ENCODE measurements around the gene SLC15A5. TPM values are rescaled to one million over a fixed set of nuclear protein-coding genes. Genes with fewer than 3 reads are reported as not detected.

SLC15A5 gene, protein sequence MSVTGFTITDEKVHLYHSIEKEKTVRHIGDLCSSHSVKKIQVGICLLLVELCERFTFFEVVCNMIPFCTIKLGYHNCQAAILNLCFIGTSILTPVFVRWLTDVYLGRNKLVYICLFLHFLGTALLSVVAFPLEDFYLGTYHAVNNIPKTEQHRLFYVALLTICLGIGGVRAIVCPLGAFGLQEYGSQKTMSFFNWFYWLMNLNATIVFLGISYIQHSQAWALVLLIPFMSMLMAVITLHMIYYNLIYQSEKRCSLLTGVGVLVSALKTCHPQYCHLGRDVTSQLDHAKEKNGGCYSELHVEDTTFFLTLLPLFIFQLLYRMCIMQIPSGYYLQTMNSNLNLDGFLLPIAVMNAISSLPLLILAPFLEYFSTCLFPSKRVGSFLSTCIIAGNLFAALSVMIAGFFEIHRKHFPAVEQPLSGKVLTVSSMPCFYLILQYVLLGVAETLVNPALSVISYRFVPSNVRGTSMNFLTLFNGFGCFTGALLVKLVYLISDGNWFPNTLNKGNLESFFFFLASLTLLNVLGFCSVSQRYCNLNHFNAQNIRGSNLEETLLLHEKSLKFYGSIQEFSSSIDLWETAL
- not detected in 2 replicates for total RNA-seq

DNA sequence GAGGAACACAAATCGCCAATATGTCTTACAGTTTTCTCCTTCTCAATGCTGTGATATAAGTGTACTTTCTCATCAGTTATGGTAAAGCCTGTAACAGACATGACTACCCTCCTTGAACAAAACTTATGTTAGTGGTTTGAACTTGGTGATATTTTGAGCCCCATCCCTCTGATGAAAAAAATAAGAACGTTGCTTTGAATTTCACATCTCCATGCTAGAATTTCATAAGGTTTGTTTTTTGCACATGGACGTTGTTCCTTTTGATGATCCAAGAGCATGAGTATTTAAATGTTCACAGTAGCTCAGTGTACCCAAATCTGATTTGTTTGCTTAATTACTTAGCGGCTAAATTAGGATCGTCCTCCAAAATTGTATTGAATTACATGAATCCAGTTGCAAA, at the start of gene SLC15A5:
SLC15A5 (minus strand) TSS at position 101 of the 400 bp plus-strand sequence; CDS start at position 101, 0 bp downstream.

Other genes with a start within 250 kb of the SLC15A5 start
- 171 and 222 TPM in 2 replicates for gene MGST1, start 70.0 kb upstream of the SLC15A5 start, total RNA-seq

All from epithelial cell of alveolus of lung (primary cell).